GM12878 (cell line): ENCODE data around the gene RNF220. TPM values are rescaled to one million over a fixed set of nuclear protein-coding genes. Genes with fewer than 3 reads are reported as not detected.

Experiments used
- ATAC-seq: fragments of 200-7000 bp; cut with Tn5 transposase; 3 replicates; pipeline ENCODE4 v1.9.1; 2020; ENCODE audit warnings: mild to moderate bottlenecking, moderate library complexity
- BruUV-seq: library from RNA; stranded (reverse); fragments of 400-500 nt; replicated peaks from 2 replicates; lab custom pipeline; 2021; lab: Mats Ljungman, UMichigan
- CTCF ChIA-PET: fragments of 300-600 bp; sonication (Branson Sonifier 250); formaldehyde crosslinking; extraction: SDS; loops from one replicate; lab custom pipeline; 2021; ENCODE audit warnings: inconsistent platforms; lab: Yijun Ruan, JAX
- POLR2A ChIA-PET: fragments of 350-600 bp; formaldehyde crosslinking; extraction: SDS; loops from one replicate; lab custom pipeline; 2021; ENCODE audit warnings: inconsistent platforms; lab: Charles Lee
- RAD21 ChIA-PET: fragments of 300-600 bp; sonication (Branson Sonifier 250); formaldehyde crosslinking; loops from one replicate; lab custom pipeline; 2023; ENCODE audit warnings: antibody characterized with exemption; ENCODE audit not compliant: unreplicated experiment; lab: Charles Lee
- SMC1A ChIA-PET: fragments of 300-600 bp; sonication (Branson Sonifier 250); formaldehyde crosslinking; loops from one replicate; lab custom pipeline; 2023; ENCODE audit not compliant: unreplicated experiment, uncharacterized antibody; lab: Charles Lee
- DNase-seq: peaks from one replicate; pipeline ENCODE4 v3.0.0-alpha.2; 2011; ENCODE audit warnings: low read depth, low spot score
- FAIRE-seq: peaks from 3 replicates; lab custom pipeline; 2011; peaks lifted over from hg19 to GRCh38; lab: Jason Lieb, UNC
- H2AFZ ChIP-seq: 2 replicates; pipeline ENCODE4 v1.6.0; 2011; ENCODE audit warnings: low read depth, low read length, control low read depth; ENCODE audit not compliant: control insufficient read depth
- H3K27ac ChIP-seq: 2 replicates; pipeline ENCODE4 v1.5.1; 2011; ENCODE audit warnings: control low read depth; ENCODE audit not compliant: control insufficient read depth, insufficient read depth
- H3K27me3 ChIP-seq, 2 experiments: replicated peaks in 1 of 2; 2 replicates each; pipeline versions ENCODE4 v1.6.0 to v1.6.1; 2011; ENCODE audit warnings: low read length in 1 of 2; ENCODE audit not compliant: control insufficient read depth in 2 of 2, insufficient read depth in 2 of 2
- H3K36me3 ChIP-seq, 2 experiments: 2 replicates each; pipeline ENCODE4 v1.5.1; 2011; ENCODE audit warnings: low read length in 1 of 2; ENCODE audit not compliant: control insufficient read depth in 2 of 2, insufficient read depth in 2 of 2
- H3K4me1 ChIP-seq: 2 replicates; pipeline ENCODE4 v1.6.1; 2011; ENCODE audit warnings: mild to moderate bottlenecking, low read length, moderate library complexity, mixed read lengths; ENCODE audit not compliant: control insufficient read depth, insufficient read depth
- H3K4me2 ChIP-seq: 2 replicates; pipeline ENCODE4 v1.6.0; 2011; ENCODE audit warnings: control low read depth; ENCODE audit not compliant: control insufficient read depth, insufficient read depth
- H3K4me3 ChIP-seq: fragments of 200-600 bp; sonication (generic); 2 replicates; pipeline ENCODE4 v1.5.1; 2016
- H3K79me2 ChIP-seq: 2 replicates; pipeline ENCODE4 v1.6.0; 2011; ENCODE audit warnings: low read length; ENCODE audit not compliant: control insufficient read depth, insufficient read depth
- H3K9ac ChIP-seq: 2 replicates; pipeline ENCODE4 v1.8.0; 2011; ENCODE audit warnings: low read length, control low read depth, mixed read lengths; ENCODE audit not compliant: control insufficient read depth, insufficient read depth
- H3K9me3 ChIP-seq: replicated peaks from 3 replicates; pipeline ENCODE4 v1.5.1; 2011; ENCODE audit warnings: mild to moderate bottlenecking, low read length; ENCODE audit not compliant: control insufficient read depth, insufficient read depth
- H4K20me1 ChIP-seq: 2 replicates; pipeline ENCODE4 v1.6.0; 2011; ENCODE audit not compliant: control insufficient read depth, insufficient read depth
- CBX5 ChIP-seq: sonication (generic); IDR thresholded peaks from 2 replicates; pipeline ENCODE4 v1.6.1; 2016; ENCODE audit warnings: low read depth, moderate library complexity, mild to moderate bottlenecking, inconsistent platforms
- EP300 ChIP-seq, 2 experiments: fragments of 150-350 bp in 1 of 2; IDR thresholded peaks; 2 replicates each; pipeline ENCODE4 v1.6.1; 2011 to 2012; ENCODE audit warnings: low read depth in 2 of 2, low read length in 2 of 2, borderline replicate concordance in 1 of 2, improper control_type of control experiment in 1 of 2, inconsistent platforms in 1 of 2; ENCODE audit not compliant: control insufficient read depth in 1 of 2
- JUNB ChIP-seq: IDR thresholded peaks from 2 replicates; pipeline ENCODE4 v1.6.1; 2016; ENCODE audit warnings: antibody characterized with exemption, mild to moderate bottlenecking
- NFYB ChIP-seq: IDR thresholded peaks from 2 replicates; pipeline ENCODE4 v1.6.1; 2011; ENCODE audit warnings: low read depth, mild to moderate bottlenecking, low read length, improper control_type of control experiment, moderate library complexity; ENCODE audit not compliant: insufficient read depth
- POLR2AphosphoS2 ChIP-seq: IDR thresholded peaks from 2 replicates; pipeline ENCODE4 v1.6.1; 2011; ENCODE audit warnings: low read depth, mild to moderate bottlenecking, low read length, improper control_type of control experiment, moderate library complexity
- POLR2AphosphoS5 ChIP-seq: IDR thresholded peaks from 2 replicates; pipeline ENCODE4 v1.6.1; 2011; ENCODE audit warnings: mild to moderate bottlenecking, low read length, inconsistent platforms
- POU2F2 ChIP-seq: IDR thresholded peaks from 3 replicates; pipeline ENCODE4 v1.6.1; 2011; ENCODE audit warnings: low read depth, mild to moderate bottlenecking, low read length, borderline replicate concordance
- SPI1 ChIP-seq: IDR thresholded peaks from 2 replicates; pipeline ENCODE4 v1.6.1; 2011; ENCODE audit warnings: low read depth, mild to moderate bottlenecking, low read length, moderate library complexity, borderline replicate concordance; ENCODE audit not compliant: insufficient read depth
- SUZ12 ChIP-seq: fragments of 200-600 bp; sonication (generic); IDR thresholded peaks from one replicate; pipeline ENCODE4 v1.6.1; 2018; ENCODE audit warnings: antibody characterized with exemption, mild to moderate bottlenecking; ENCODE audit not compliant: unreplicated experiment
- ZZZ3 ChIP-seq: IDR thresholded peaks from 2 replicates; pipeline ENCODE4 v1.6.1; 2011; ENCODE audit warnings: low read depth; ENCODE audit not compliant: control insufficient read depth, insufficient read length
- WGBS: methylation state at CpG from one replicate; pipeline ENCODE4 v1.1.6; 2016; ENCODE audit warnings: low lambda C conversion rate; ENCODE audit not compliant: insufficient replicate concordance, insufficient coverage; ENCODE audit errors: missing lambda C conversion rate; 5-methylcytosine and 5-hydroxymethylcytosine counted together
- in situ Hi-C: fragments of 300-500 bp; cut with MboI; formaldehyde crosslinking; loops from 9 replicates; pipeline ENCODE4 v1.14.3; 2018; ENCODE audit warnings: mixed read lengths
- intact Hi-C: fragments of 100-400 bp; cut with micrococcal nuclease; formaldehyde crosslinking; loops from one replicate; pipeline ENCODE4 v1.14.2; 2022; ENCODE audit not compliant: unreplicated experiment
- polyA plus RNA-seq, 11 experiments: library from polyadenylated mRNA; depleted of rRNA in 4 of 11; unstranded in 6 of 11; stranded (reverse) in 5 of 11; fragments of >200 nt; fragmentation: Nextera tagmentation in 4 of 11; fragmentation: Illumina TruSeq in 1 of 11; extraction: Ambion mirVana in 4 of 11; extraction: Trizol in 1 of 11; gene quantifications; 1 replicate in 1 of 11; 2 replicates in 10 of 11; pipeline versions ENCODE4 v1.2.1 to v1.2.3, GENCODE V29; 2011 to 2016; ENCODE audit warnings: inconsistent platforms in 2 of 11, missing spikeins in 2 of 11, low read depth in 1 of 11
- total RNA-seq, 4 experiments: library from RNA; depleted of rRNA in 3 of 4; stranded (reverse); fragments of >200 nt in 3 of 4; fragmentation: Illumina TruSeq in 1 of 4; extraction: Trizol in 1 of 4; gene quantifications; 2 replicates each; pipeline versions ENCODE4 v1.2.1 to v1.2.3, GENCODE V29; 2013 to 2021
- TF ChIP-seq, protein P1 (sequence below): fragments of 450-650 bp; IDR thresholded peaks from 2 replicates; pipeline ENCODE4 v1.6.1; 2016; ENCODE audit warnings: mild to moderate bottlenecking, moderate library complexity, borderline replicate concordance
- TF ChIP-seq, protein P2 (sequence below): IDR thresholded peaks from 2 replicates; pipeline ENCODE4 v1.6.1; 2012; ENCODE audit warnings: low read depth, low read length, improper control_type of control experiment

Gene RNF220
- total and polyA plus RNA-seq, 10 of the 15 experiments (the other 5 are each of a cell fraction or from before 2014, with no cell fraction given) = 4.6 to 84.1 (median 53.7) TPM

DNA sequence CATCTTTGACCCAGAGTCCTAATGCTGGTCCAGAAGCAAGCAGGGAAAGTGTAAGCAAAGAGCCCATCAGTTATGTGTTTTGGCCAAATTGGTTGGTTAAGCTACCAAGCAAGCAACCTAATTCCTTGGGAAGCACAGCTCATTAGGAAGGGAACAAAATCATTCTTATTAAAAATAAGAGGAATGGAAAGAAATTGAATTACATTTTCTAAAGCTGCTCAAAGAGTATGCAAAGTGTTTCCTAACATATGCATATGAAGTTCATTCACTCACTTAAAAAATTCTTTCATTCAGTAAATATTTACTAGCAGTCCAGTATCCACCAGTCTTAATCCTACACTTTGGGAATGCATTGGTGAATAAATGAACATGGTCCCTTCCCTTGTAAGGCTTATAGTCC lies 71.8 kb downstream of the RNF220 start:
- no peak overlapping the region for H3K27ac ChIP-seq
- H3K9me3 ChIP-seq = no peaks in the 10 kb centered on the region
- no peaks in the 10 kb centered on the region for H4K20me1 ChIP-seq
- FAIRE-seq = no peak
- CTCF ChIA-PET = no interaction called here
- no peak for DNase-seq
- no TSS peak for BruUV-seq
- H2AFZ ChIP-seq = no peak overlapping the region
- POLR2A ChIA-PET = no interaction called here
- no peak overlapping the region for H3K9ac ChIP-seq
- no peaks in the 10 kb centered on the region for H3K4me1 ChIP-seq
- SMC1A ChIA-PET = no interaction called here
- H3K36me3 ChIP-seq = no peaks in the 10 kb centered on the region
- no peak for ATAC-seq
- no peaks in the 10 kb centered on the region for H3K79me2 ChIP-seq
- no peak overlapping the region for H3K4me3 ChIP-seq
- peaks cover 1 to 3% of the 10 kb centered on the region in 2 experiments; a peak in 3 of 4 replicates for H3K27me3 ChIP-seq
- intact Hi-C loops (no loop called here), in situ Hi-C loops (no loop called here)
- TF ChIP-seq POU2F2 = no peak
- no peak for TF ChIP-seq SPI1
- no peak for TF ChIP-seq ZZZ3
- no peak for TF ChIP-seq POLR2AphosphoS2
- RAD21 ChIA-PET = no interaction called here
- H3K4me2 ChIP-seq = no peak overlapping the region

DNA sequence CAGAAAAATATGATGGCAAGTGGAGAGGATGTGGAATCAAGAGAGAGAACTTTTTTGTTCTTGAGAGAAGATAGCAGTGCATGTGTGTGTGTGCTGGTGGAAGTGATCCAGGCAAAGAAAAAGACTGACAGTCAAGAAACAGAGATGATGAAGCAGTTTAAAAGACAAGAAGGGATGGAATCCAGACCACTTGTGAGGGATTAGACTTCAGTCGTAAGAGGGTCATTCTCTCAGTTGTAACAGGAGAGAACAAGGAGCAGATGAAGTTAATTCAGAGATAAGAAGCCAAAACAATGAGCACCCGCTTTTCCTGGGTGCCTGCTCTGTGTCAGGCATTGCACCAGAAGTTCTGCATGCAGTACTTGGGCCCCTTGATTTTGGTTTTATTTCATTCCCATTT lies 76.6 kb downstream of the RNF220 start:
- WGBS = 27% methylated on average over 2 of the region's 2 CpGs
- Histone ChIP-seq H3K9ac (no peak overlapping the region), H4K20me1 (no peaks in the 10 kb centered on the region), H3K4me2 (no peak overlapping the region), H3K27ac (no peak overlapping the region), H3K27me3 (peaks cover 2 to 3% of the 10 kb centered on the region in 2 experiments; a peak in 3 of 4 replicates), H3K9me3 (no peaks in the 10 kb centered on the region), H2AFZ (no peak overlapping the region), H3K4me3 (no peak overlapping the region), H3K4me1 (no peaks in the 10 kb centered on the region), H3K79me2 (no peaks in the 10 kb centered on the region), H3K36me3 (no peaks in the 10 kb centered on the region)
- CTCF ChIA-PET = no interaction called here
- no TSS peak for BruUV-seq
- POLR2A ChIA-PET = no interaction called here
- RAD21 ChIA-PET = no interaction called here
- in situ Hi-C loops = no loop called here
- SMC1A ChIA-PET = no interaction called here
- no peak for ATAC-seq
- FAIRE-seq = no peak
- DNase-seq = no peak
- intact Hi-C loops = no loop called here
- no peak for TF ChIP-seq JUNB
- TF ChIP-seq, protein P1, sequence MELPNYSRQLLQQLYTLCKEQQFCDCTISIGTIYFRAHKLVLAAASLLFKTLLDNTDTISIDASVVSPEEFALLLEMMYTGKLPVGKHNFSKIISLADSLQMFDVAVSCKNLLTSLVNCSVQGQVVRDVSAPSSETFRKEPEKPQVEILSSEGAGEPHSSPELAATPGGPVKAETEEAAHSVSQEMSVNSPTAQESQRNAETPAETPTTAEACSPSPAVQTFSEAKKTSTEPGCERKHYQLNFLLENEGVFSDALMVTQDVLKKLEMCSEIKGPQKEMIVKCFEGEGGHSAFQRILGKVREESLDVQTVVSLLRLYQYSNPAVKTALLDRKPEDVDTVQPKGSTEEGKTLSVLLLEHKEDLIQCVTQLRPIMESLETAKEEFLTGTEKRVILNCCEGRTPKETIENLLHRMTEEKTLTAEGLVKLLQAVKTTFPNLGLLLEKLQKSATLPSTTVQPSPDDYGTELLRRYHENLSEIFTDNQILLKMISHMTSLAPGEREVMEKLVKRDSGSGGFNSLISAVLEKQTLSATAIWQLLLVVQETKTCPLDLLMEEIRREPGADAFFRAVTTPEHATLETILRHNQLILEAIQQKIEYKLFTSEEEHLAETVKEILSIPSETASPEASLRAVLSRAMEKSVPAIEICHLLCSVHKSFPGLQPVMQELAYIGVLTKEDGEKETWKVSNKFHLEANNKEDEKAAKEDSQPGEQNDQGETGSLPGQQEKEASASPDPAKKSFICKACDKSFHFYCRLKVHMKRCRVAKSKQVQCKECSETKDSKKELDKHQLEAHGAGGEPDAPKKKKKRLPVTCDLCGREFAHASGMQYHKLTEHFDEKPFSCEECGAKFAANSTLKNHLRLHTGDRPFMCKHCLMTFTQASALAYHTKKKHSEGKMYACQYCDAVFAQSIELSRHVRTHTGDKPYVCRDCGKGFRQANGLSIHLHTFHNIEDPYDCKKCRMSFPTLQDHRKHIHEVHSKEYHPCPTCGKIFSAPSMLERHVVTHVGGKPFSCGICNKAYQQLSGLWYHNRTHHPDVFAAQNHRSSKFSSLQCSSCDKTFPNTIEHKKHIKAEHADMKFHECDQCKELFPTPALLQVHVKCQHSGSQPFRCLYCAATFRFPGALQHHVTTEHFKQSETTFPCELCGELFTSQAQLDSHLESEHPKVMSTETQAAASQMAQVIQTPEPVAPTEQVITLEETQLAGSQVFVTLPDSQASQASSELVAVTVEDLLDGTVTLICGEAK = no peak
- TF ChIP-seq CBX5 = no peak
- no peak for TF ChIP-seq SUZ12
- no peak for TF ChIP-seq POLR2AphosphoS5
- no peak for TF ChIP-seq NFYB
- TF ChIP-seq, protein P2, sequence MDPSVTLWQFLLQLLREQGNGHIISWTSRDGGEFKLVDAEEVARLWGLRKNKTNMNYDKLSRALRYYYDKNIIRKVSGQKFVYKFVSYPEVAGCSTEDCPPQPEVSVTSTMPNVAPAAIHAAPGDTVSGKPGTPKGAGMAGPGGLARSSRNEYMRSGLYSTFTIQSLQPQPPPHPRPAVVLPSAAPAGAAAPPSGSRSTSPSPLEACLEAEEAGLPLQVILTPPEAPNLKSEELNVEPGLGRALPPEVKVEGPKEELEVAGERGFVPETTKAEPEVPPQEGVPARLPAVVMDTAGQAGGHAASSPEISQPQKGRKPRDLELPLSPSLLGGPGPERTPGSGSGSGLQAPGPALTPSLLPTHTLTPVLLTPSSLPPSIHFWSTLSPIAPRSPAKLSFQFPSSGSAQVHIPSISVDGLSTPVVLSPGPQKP = no peak
- no peak for TF ChIP-seq EP300 (IDR thresholded peaks at IDR 0.05; ENCODE audit: borderline replicate concordance in 1 of 2, control insufficient read depth in 1 of 2, low read depth in 2 of 2, low read length in 2 of 2)
